NCI-H1694 treated with DMSO at 0.1 percent for 48 hours (cell line): ENCODE data around the gene FAM107A.

ENCODE experiments used
- DNase-seq: peaks from one replicate; lab custom pipeline; 2025; lab: John Stamatoyannopoulos, UW

FAM107A gene, protein sequence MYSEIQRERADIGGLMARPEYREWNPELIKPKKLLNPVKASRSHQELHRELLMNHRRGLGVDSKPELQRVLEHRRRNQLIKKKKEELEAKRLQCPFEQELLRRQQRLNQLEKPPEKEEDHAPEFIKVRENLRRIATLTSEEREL

DNA sequence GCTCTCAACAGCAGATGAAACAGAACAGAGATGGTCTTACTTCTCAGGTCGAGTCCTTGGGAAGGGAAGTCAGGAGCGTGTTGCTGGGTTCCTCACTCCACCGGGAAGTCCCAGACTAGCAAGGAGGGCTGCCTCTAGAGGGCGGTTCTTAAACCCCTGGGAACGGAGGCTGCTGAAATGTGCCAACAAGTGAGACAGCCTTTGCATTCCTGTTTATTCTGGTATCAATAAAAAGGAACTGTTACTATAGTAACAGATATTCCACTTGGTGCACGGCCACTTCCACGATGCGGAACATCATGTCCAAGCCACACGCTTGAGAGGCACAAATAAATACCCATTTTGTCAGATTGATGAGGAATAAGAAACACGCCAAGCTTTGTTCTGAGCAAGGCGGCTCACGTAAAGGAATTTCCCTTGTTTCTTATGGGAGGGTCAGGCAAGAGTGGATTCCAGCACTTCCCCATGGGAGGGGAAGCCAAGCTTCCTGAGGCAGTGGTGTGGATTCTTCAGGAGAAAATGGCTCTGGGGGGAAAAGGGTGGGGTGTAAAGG lies at the start of gene FAM107A:
FAM107A (minus strand) TSS at position 123 of the 553 bp plus-strand sequence. CDS start 7,531 bp downstream, outside the sequence.
- no peak for DNase-seq

DNA sequence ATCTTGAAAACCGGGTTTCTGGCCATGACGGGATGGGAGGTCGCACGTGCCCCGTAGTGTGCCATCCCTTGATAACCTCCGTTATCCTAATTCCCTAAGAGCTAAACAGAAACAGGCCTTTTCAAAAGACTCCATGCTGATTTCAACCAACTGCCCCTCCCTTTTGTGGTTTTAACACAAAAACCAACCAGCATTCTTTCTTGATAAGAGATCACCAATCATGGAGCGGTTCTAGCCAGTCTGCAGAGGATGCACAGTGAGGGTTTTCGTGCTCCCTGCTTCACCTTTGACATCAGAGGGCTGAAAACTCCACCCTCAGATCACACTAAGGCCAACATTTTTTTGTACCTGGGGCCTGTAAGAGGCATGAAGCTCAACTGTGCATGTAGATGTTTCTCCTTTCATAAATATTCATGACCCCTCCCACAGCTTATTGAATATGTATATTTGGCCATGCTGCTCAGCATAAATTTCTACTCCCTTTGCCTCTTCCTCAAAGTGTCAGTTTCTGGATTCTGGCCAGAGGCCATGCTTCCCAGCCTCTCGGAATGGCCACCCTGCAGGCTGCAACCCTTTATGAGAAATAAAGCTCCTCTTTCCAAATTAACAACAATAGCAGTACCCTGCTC lies 48.1 kb upstream of the FAM107A start:
- DNase-seq = no peak

DNA sequence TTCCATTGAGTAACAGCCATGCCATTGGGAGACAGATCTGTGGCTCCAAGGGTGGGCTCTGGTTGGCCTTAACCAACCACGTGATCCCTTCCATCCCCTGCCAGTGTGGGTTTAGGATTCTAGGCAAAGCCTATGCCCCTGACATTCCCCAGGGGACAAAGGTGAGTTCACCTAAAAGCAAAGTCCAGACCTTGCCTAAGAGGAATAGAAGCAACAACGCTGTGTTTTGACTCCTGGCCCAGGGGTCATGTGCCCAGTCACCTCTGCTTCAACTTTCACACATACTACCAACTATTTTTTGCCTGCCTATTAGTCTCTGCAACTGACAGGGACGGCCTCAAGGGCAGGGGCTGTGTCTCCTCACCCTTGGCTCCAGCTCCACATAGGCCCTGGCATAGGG lies 47.4 kb upstream of the FAM107A start:
- no peak for DNase-seq

DNA sequence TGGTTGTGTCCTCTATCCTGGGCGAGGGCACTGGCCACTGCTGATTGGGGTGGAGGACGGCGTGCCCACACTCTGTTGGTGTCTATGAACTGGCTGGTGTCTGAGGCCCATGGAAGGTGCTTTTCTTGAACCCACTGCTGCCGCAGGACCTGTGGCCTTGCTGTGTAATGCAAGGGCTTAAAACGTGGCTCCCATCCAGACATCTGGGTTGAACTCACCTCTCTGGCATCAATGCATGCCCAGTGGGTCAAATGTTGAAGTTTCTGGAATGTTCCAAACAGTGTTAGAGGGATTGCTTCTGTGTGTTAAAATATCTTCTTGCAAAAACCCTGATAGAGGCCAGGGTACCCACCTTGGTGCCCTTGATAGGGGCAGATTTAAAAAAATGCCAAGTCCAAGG lies 46.8 kb upstream of the FAM107A start:
- no peak for DNase-seq

DNA sequence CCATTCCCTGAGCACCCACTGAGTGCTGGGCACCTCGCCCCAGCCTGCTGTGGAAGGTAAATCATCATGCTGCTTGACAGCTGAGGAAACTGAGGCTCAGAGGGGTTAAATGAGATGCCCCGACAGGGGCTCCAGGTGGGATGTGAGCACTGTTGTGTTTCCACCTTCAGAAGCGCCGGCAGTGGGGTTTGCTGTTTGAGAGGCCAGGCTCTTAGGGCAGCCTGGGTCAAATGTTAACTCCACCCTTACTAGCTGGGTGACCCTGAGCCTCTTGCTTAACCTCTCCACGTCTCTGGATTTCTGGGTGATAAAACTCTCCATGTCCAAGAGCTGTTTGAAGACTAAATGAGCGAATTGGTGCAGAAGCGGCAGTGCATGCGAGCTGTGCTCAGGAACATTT lies 46.3 kb upstream of the FAM107A start:
- no peak for DNase-seq

DNA sequence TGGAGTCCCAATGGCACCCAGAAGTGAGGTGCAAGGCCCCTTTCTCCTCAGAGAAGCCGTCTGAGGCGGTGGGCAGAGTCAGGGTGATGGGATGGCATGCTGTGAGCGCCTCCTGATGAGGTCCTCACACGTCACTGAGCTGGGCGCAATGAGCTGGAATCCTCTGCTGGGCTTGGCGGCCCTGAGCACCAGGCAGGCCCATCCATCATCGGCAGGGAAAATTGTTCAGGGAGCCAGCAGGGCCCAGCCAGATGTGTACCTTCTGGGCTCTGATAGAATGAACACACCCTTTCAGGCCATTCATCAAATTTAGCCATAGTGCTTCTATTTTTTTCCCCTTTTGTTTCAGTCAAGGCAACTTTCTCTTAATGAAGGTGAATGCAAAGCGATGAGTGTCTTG lies 45.7 kb upstream of the FAM107A start:
- no peak for DNase-seq

DNA sequence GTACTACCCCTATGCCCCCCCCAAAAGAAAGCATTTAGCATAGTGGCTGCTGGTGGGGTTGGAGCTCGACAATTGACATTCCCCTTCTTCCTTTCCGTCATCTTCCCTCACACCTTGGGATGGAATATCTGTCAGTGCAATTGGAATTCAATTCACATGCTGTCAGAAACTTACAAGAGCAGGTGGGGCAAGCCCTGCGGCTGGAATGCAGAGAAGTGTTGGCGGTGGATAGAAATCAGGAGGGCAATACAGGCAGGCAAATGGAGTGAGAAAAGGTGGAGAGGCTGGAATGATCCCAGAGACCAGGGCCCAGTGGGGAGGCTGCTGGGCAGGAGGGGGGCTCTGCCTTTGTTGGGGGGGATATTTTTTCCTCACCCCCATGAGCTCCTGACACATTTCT lies 45.2 kb upstream of the FAM107A start:
- no peak for DNase-seq

DNA sequence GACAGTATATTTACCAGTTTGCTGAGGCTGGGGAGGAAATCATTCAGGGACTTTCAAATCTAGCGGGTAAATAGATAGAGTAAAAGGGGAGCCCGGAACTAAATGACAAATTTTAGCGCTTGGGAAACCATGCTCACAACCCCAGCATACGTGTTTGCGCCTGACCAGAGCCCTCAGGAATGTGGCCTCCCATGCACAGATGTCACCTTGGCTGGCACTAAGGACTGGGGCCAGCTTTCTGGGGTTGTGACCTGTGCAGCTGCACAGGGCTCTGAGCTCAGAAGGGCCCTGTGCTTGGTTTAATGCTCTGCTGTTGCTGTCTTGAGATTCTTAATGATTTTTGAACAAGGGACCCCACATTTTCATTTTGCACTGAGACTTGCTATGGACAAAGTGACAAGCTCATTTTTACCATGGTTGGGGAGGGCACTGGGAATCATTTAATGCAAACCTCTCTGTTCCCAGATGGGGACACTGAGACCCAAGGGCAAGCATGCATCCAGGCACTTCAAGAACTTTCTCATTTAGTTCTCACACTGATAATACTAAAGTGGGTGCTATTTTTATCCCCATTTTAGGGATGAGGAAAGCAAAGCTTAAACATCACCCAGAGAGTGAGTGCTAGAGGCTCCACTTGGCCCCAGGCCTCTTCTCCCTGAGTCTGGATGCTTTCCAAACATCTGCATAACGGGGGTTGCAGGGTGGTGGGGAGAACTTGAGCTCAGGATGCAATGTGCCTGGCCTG lies 44.1 kb upstream of the FAM107A start:
- DNase-seq = no peak

DNA sequence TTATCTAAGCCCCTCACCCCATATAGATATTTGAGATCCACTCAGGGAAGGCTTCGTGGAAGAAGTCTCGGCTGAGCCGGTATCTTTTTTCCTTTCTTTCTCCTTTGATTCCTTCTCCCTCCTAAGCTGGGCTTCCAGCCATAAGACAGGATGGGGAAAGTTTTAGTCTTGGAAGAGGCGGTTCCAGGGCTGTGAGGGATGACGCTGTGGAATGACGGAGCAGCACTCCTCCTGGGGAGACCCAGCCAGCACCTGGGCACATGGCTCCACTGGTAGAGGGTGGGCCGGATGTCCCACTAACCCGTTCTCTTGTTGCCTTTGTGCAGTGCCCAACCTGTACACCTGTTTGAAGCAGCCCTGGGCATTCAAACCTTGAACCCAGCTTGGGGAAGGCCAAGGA lies 43.2 kb upstream of the FAM107A start:
- no peak for DNase-seq

DNA sequence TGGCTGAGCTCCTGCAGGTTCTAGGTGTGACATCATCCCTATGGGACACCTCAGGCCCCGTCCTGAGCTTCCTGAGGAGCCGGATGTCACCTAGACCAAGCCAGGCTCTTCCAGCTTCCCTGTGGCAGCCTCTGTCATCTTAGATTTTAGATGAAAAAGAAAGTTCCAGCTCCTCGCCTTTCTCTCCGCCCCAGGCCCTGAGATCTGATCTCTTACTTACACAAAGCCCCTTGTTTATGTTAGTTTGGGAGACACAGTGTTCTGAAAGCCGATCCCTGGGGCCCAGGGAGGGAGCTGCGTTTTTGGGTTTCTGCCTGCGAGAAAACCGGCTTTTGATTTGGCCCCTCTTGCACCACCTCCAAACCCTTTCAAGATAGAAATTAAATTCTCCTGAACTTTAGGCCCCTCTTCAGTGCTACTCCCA lies 40.2 kb upstream of the FAM107A start:
- DNase-seq = no peak

DNA sequence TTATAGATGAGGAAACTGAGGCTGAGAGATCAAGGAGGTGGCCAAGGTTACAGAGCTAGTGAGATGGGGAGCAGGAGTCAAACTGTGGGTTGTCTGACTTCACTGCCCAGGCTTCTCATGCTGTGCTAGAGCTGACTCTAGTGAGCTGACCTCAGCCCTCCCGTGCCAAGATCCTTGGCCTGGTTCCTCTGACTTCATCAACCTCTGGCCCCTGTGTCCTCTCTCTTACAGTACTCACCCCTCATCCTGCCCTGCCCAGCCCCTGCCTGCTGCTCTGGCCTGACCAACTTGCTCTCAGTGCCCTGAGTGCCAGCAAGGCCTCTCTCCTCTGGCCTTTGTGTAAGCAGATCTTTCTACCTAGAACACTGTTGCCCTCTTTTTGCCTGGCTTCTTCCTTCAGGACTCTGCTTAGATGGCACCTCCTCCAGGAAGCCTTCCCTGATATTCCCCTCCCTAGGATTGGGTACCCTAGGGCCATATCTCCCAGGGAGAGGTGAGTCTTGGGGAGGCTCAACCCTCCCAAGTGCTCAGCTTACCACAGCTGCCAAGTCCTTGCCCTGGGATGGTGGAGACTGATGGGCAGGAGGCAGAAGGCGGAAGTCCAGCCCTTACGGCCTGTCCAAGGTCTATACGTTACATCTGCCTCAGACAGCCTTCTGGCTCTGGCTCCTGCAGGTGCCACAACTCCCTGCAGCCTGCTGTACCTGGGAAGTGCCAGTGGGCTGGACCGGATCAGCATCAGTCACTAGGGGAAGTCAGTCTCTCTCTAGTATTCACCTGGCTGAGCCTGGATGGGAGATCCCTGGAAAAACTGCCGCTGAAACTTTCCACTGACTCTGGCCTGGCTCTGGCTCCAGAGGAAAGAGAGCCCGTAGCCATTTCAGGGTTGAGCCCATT lies 36.3 kb upstream of the FAM107A start:
- DNase-seq = no peak

DNA sequence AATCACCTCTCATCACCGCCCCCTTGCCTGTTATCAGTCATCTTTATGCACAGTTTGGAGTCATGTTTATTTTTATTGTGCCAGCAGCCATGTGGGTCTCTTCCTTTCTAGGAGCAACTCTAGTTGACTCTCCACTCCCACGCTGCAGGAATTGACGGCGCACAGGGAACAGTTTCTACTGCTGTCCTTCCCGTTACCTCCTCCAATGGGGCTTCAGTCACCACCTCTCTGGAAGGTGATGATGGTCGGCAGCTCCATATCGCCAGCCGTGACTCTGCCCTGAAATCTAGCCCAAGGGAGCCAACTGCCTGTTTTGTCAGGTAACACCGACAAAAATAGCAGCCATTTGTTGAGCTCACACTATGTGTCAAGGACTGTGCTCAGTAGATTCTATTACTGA lies 35.6 kb upstream of the FAM107A start:
- DNase-seq = no peak

DNA sequence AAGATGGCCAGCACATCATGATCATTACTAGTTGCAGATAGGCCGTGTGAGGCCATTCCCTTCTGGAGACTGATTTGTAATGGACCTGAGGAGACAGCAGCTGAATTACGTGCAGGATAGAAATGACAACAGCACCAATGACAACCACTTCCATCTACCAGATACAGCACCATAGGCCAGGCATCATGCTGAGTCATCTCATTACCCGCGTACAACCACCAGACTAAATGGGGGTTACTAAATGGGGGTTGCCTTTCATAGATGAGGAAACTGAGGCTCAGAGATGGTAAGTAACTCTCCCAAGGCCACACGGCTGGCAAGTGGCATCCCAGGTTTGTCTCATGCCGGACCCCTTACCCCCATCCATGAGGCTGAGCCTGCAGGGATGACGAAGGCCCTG lies 32.8 kb upstream of the FAM107A start:
- no peak for DNase-seq

DNA sequence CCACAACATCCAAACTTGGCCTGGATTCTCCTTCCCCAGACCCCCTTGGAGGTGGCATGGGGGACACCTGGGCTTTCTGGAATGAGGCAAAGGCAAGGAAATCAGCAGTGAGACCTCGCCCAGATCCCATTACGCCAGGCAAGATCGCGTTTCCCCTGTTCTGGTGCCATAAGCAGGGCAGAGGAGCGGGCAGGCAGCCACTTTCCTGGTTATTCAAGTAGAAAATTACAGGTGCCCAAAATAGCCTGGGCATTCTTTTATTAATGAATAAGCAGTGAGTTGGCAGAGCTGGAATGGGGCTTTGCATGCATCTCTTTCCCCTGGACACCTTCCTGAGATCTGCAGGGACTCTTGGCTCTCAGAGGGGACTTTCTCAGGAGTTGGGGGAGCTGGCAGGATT lies 31.5 kb upstream of the FAM107A start:
- DNase-seq = peak; percentile 18

DNA sequence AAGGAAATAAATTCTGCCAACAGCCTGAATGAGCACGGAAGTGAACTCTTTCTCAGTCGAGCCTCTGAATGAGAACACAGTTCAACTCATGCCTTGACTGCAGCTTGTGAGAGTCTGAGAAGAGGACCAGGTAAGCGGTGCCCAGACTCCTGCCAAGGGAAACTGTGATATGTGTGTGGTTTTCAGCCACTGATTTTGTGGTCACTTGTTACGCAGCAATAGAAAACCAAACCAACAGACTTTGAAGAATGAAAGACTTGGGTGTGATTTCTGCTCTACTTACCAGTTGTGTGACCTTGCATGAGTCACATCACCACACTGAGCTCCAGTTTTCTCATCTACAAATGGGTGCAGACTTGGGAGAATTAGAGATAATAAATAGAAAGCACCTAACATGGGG lies 30.6 kb upstream of the FAM107A start:
- DNase-seq = no peak

DNA sequence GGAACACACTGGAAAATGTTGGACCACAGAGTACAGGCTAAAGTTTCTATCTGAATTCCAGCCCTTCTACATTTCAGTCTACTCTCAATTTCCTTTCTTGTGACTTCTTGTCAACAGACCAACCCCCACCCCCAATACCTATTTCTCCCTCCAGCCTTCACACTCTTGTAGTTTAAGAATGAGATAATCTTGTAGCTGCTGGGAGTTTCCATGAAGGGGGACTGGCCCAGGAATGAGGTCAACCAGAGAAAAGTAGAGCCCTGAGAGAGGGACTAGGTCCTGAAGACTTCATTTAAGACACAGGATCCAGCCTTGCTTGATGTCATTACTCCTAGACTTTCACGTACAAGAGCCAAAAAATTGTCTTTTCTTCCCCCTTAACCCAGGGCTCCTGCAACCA lies 29.5 kb upstream of the FAM107A start:
- DNase-seq = no peak

DNA sequence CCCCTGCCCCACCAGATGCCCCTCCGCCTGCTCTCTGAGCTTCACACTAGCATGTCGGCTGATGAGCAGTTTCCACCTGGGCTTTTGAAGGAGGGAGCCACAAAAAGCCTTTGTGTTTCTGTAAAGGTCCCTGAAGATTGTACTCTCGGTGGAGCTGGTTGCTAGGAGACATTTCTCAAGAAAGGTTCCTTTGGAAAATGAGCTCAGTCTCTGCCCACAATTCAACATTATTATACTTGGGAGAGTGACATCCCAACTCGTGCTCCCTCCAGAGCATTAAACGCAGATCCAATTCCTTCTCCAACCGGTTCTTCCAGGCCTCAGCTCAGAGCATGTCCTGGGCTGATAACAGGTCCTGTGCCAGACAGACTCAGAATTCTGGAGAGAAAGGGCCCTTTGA lies 26.8 kb upstream of the FAM107A start:
- no peak for DNase-seq

DNA sequence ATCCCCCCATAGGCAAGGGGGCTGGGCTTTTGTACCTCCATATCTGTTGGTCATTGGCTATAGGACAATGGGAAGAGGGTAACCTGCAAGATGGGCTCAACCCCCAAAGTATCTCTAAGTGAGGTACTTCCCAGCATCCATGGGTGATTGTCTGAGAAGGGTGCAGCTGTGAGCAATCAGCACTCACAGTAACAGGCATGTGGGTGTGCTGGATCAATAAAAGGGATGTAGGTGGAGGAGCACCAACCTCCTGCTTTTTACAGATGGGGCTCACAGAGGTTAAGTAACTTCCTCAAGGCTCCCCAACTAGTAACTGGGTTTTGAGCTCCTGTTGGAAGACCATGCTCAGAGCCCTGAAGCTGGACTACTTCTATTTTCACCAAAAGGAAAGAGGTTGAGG lies 26.4 kb upstream of the FAM107A start:
- DNase-seq = no peak

DNA sequence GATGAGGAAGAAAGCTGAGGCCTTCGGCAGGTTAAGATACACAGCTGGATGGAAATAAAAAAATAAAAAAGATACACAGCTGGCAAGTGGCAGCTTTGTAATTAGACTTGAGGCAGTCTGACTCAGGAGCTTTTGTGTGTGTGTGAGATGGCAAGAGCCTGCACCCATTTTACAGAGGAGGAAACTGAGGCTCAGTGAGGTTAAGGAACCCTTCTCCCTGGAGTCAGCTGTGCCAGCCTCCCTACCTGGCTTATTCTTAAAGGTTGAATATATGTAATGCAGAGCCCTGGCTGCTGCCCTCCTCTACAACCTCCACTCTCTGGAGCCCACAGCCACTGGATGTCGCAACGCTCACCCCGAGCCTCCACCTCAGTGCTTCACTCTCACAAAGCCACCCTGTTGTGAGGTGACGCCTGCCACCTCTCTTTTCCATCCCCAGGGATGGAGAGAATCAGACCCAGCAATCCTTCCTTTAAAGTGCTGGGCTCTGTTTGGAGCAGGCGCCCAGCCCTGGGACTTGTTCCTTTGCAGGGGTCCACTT lies 20.6 kb upstream of the FAM107A start:
- no peak for DNase-seq

DNA sequence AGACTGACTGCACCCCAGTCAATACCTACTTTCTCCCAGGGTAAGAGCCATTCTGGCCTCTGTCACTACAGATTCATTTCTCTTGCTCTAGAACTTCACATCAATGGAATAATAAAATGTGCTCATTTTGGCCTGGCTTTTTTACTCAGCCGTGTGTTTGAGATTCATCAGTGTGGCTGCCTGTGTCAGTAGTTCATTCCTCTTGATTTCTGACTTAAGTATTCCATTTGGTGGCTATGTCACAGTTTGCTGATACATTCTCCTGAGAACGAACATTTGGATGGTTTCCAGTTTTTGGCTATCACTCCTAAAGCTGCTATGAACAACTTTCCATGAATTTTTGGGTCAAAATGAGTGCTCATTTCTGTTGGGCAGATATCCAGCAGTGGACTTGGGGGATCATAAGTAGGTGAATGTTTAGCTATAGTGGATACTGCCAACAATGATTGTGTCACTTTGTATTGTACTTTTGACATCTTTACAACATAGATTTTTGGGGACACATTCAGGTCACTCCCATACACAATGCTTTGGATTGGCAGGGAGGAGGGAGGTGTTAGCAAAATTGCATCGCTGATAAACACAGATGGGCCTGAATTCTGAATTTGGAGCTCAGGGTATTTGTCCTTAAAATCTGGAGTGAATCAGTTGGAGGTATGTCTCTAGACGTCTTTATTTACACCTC lies 19.8 kb upstream of the FAM107A start:
- no peak for DNase-seq

DNA sequence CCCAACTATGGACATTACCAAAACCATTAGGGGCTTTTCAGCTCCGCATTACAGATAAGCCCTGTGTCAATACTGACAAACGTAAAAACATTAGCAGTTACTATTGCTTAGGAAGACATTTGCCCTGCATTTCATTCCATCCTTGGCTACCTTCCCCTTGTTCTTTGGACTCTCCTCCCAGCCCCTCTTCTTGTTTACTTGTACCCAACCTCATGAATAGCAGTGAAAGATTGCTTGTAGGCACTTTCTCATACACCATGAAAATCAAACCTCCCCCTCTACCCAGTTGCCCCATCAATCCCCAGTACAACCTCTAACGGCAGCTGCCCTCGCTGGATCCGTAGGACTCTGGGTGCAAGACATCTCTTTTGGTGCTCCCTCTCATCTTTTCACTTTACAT lies 16.9 kb upstream of the FAM107A start:
- no peak for DNase-seq
